HEK293 (cell line): Measurements from ENCODE around the gene GLCE.

Experiments used
- CTCF ChIP-seq: fragments of 450-650 bp; formaldehyde crosslinking; IDR thresholded peaks from 2 replicates; pipeline ENCODE4 v1.5.1; 2016; ENCODE audit warnings: missing biosample characterization, missing genetic modification characterization
- ZNF146 ChIP-seq: fragments of 450-650 bp; formaldehyde crosslinking; IDR thresholded peaks from 2 replicates; pipeline ENCODE4 v1.5.1; 2016; ENCODE audit warnings: missing biosample characterization, missing genetic modification characterization
- ZNF2 ChIP-seq: fragments of 450-650 bp; formaldehyde crosslinking; IDR thresholded peaks from 2 replicates; pipeline ENCODE4 v1.5.1; 2016; ENCODE audit warnings: missing biosample characterization, missing genetic modification characterization
- ZNF335 ChIP-seq: fragments of 450-650 bp; formaldehyde crosslinking; conservative IDR thresholded peaks from 2 replicates; pipeline ENCODE4 v1.5.1; 2016; ENCODE audit warnings: missing biosample characterization, missing genetic modification characterization
- ZNF341 ChIP-seq: fragments of 450-650 bp; formaldehyde crosslinking; IDR thresholded peaks from 2 replicates; pipeline ENCODE4; 2016; ENCODE audit warnings: low read depth, missing biosample characterization, missing genetic modification characterization
- ZNF768 ChIP-seq: fragments of 450-650 bp; formaldehyde crosslinking; IDR thresholded peaks from 2 replicates; pipeline ENCODE4 v1.5.1; 2018; ENCODE audit warnings: missing biosample characterization, mild to moderate bottlenecking, missing genetic modification characterization

- TF ChIP-seq CTCF (tag by site-specific recombination), result no peak
- TF ChIP-seq ZNF146, result no peak
- no peak for TF ChIP-seq ZNF768 (tag by site-specific recombination)
- no peak for TF ChIP-seq ZNF2 (tag by site-specific recombination)
- no peak for TF ChIP-seq ZNF335 (tag by site-specific recombination)
- no peak for TF ChIP-seq ZNF341
These were observed 142.5 kb downstream of the GLCE start for GRCh38 chr15:69302929-69303328.
